HG02763 (cell line): ENCODE results near the gene PKM.
"Not testable (repeated sequence)": the region's sequence is repeated elsewhere in the genome, so short reads cannot be mapped to it uniquely, and the experiment has no call there.

ENCODE experiments used
- ATAC-seq: cut with Tn5 transposase; IDR thresholded peaks from one replicate; pipeline ENCODE4 v1.9.1; 2021; ENCODE audit warnings: mild to moderate bottlenecking, moderate library complexity; ENCODE audit not compliant: unreplicated experiment

Gene PKM

GRCh38 chr15:72179950-72180581 lies 50.9 kb downstream of the PKM start:
- ATAC-seq, result no peak

- no peak for ATAC-seq
These were observed 51.9 kb downstream of the PKM start for GRCh38 chr15:72178976-72179585.

GRCh38 chr15:72176743-72177142 lies 54.2 kb downstream of the PKM start:
- ATAC-seq, result no peak

GRCh38 chr15:72176159-72176558 lies 54.8 kb downstream of the PKM start:
- ATAC-seq, result no peak

- no peak for ATAC-seq
These were observed 55.6 kb downstream of the PKM start for GRCh38 chr15:72175186-72176044.

GRCh38 chr15:72174551-72175165 lies 56.3 kb downstream of the PKM start:
- ATAC-seq, result no peak

- ATAC-seq, result no peak
These were observed 57.0 kb downstream of the PKM start for GRCh38 chr15:72173864-72174550.

GRCh38 chr15:72173401-72173800 lies 57.6 kb downstream of the PKM start:
- no peak for ATAC-seq

GRCh38 chr15:72172796-72173195 lies 58.2 kb downstream of the PKM start:
- ATAC-seq, result no peak

GRCh38 chr15:72171978-72172377 lies 59.0 kb downstream of the PKM start:
- not testable (repeated sequence) for ATAC-seq

GRCh38 chr15:72170691-72171090 lies 60.3 kb downstream of the PKM start:
- ATAC-seq, result no peak

- no peak for ATAC-seq
These were observed 60.9 kb downstream of the PKM start for GRCh38 chr15:72169921-72170611.

- ATAC-seq, result no peak
These were observed 61.6 kb downstream of the PKM start for GRCh38 chr15:72169236-72169920.

GRCh38 chr15:72168808-72169190 lies 62.2 kb downstream of the PKM start:
- no peak for ATAC-seq

GRCh38 chr15:72168131-72168807 lies 62.7 kb downstream of the PKM start:
- ATAC-seq, result no peak

- no peak for ATAC-seq
These were observed 63.5 kb downstream of the PKM start for GRCh38 chr15:72167445-72167844.

GRCh38 chr15:72166716-72167417 lies 64.1 kb downstream of the PKM start:
- no peak for ATAC-seq

GRCh38 chr15:72163719-72164118 lies 67.3 kb downstream of the PKM start:
- ATAC-seq, result no peak

- no peak for ATAC-seq
These were observed 68.4 kb downstream of the PKM start for GRCh38 chr15:72162569-72162968.
